NCI-H187 treated with DMSO at 0.1 percent for 48 hours (cell line): ENCODE results near the gene LRRK1.

Source experiments
- DNase-seq: peaks from one replicate; lab custom pipeline; 2025; lab: John Stamatoyannopoulos, UW

Gene LRRK1

DNA sequence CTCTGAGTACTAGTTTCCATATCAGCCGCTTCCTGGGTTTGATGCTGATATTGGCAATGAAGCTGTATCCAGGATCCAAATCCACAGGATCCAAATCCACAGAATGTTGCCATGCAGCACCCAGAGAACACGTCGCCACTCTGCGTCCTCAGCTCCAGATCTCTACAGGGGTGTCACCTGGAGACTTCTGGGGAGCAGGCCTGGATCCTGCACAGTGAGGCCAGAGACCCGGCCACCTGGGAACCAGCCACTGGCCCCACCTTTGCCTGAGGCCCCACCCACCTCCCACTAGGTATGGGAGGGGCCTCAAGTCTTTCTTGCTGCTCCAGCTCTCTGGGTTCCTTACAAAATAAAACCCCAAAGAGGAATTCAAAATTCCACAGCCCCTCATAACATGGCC, 123.9 kb downstream of the LRRK1 start:
- no peak for DNase-seq

DNA sequence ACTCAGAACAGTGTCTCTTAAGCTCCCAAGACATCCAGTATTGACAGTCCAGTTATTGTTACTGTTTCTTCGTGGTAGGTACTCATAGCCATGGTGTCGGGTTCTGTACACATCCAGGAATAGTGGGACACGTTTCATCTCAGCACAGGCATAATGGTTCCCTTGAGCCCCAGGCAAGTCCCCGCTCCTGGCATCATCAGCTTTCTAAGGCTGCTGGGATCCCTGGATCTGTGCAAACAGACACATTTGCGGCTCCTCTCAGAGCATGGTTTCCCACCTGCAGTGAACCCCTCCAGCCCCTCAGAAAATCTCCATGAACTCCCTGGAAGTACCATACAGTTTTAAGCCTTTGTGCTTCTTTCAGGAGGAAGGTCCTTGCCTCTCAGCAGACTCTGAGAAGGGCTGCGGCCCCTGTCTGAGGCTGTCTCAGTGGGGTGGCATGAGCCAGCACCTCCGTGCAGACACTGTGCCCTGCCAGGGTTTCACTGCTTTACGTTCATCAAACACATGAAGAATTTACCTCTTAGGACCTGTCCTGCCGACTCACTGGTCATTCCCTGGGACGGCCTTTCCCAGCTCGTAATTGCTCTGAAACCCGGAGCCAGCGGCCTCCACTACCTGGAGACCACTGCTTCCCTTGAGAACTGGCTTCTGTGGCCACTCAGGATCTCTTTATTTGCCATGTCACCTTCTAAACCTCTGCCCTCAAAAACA, 124.9 kb downstream of the LRRK1 start:
- no peak for DNase-seq

DNA sequence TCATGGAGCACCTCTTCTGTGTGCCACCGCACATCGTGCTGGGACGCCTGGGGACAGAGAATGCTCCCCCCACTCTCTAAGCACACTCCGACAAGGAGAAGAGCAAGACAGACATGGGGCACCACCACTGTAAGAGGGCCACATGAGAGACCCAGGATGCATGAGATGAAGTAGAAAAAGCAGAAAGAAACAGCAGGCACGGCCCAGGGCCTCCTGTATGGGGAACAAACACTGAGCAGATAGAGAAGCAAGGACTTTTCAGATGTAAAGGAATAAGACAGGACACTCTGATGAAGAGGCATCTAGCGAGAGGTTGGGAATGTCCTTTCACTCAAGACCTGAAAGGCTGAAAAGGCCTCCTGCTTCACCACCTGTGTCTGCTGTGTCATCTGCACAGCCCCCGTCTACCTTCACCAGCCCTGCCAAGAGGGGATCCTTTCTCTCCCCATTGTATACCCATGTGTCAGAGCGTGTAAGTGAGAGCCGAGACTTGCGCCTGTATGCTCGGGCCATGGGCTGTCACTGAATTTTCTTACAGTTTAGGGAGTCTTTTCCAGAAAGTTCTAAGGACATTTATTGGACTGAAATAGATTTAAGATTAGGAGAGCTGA, 125.6 kb downstream of the LRRK1 start:
- DNase-seq = no peak

DNA sequence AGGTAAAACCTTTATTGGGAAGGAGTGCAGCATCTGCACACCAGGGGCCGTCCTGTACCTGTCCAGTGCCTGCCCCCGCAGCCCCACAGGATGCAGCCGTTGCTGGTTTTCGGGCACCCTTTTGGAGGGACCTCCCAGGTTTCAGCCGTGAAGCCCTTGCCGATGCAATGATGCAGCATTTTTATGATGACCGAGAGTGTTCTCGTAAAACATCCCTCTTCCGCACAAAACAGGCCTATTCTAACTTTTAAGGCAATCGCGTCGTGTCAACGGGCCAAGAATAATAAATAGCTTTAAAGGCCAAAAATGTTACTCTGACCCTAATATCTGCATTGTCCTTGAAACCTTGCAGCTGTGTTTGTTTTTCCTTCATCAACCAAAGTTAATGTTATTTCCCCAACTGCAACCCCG, 126.1 kb downstream of the LRRK1 start:
- DNase-seq = no peak

- no peak for DNase-seq
Observed at GRCh38 chr15:101045835-101046691, 126.9 kb downstream of the LRRK1 start.

- no peak for DNase-seq
Observed at GRCh38 chr15:101046826-101047225, 127.7 kb downstream of the LRRK1 start.

DNA sequence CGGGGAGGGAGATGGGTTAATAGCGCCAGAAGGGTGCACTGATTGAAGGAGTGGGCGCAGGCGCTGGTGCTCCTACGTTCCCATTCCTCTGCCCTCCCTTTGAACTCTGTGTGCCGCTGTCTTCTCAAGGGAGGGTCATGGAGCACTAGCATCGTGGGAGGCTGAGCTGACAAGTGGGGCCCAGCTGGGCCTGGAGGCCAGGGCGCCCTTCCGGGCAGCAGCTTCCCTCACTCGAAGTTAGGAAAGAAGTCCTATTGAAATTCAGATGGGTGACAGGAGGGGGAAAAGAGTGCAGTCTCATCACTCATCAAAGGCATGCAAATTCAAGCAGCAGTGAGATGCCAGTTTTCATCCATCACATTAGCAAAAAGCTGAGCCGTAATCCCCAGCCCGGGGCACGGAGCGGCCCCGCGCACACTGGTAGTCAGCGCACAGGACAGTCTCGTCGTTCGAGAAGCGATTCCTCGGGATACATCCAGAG, 128.2 kb downstream of the LRRK1 start:
- no peak for DNase-seq

GRCh38 chr15:101048176-101048575, 129.0 kb downstream of the LRRK1 start:
- DNase-seq = no peak

DNA sequence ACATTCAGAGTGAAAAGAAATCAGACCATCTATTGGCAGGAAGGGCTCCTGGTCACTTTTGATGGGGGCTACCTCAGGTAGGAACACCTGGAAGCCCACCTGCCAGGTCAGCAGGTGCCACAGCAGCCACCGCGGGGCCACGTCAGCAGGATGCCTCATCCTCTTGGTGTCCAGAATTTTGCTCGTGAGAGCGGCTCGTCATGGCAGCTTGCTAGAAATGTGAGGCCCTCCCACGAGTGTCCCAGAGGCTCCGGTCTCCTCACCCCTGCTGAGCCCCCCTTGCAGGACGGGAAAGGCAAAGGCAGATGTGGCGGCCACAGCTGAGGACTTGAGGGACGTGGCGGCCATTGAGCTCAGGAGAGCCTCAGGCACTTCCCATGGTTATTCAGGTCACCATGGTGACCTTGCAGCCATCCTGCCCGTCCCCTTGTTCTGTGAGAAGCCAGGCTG, 129.4 kb downstream of the LRRK1 start:
- DNase-seq = no peak

DNA sequence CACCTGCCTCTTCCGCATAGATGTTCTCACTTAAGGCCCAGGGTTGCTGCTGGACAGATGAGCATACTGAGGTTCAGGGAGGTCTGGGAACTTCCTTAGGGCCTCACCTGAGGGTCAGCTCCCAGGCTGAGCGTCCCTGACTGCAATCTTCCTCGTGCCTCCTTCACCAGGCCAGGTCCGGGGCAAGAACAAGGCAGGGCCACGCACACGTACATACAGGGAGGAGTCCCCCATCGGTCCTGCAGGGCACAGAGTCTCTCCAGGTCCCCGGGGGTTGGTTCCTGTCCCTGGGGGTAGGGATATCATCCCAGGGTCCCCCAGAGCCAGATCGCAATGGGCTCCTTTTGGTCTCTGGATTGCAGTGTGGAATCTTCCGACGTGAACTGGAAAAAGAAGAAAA, 130.1 kb downstream of the LRRK1 start:
- DNase-seq = no peak

- no peak for DNase-seq
Observed at GRCh38 chr15:101049856-101050622, 130.9 kb downstream of the LRRK1 start.

GRCh38 chr15:101050623-101051290, 131.6 kb downstream of the LRRK1 start:
- DNase-seq = no peak

DNA sequence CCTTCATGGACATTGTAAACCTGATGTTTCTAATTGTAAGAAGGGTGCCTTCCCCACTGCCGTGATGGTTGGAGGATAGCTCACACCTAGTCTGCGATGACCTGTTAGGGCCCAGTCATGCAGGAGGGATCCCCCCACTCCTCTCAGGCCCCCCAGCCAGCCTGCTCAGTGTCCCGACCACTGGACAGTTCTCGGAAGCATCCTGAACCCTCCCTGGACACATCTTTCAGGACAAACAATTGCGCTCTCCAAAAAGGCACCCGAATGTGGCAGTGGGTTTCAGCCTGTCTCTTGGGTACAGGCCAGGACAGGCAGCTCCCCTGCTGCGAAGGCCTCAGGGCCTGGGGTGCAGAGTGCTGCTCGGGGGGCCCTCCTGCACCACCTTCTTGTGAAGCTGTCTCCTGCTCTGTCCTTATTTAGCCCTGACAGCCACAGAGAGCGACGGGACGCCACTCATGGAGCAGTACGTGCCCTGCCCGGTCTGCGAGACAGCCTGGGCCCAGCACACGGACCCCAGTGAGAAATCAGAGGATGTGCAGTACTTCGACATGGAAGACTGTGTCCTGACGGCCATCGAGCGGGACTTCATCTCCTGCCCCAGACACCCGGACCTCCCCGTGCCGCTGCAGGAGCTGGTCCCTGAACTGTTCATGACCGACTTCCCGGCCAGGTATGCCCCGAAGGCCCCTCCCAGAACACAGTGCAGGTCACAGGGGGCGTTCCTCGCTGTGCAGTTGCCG, 132.3 kb downstream of the LRRK1 start:
- DNase-seq = no peak

DNA sequence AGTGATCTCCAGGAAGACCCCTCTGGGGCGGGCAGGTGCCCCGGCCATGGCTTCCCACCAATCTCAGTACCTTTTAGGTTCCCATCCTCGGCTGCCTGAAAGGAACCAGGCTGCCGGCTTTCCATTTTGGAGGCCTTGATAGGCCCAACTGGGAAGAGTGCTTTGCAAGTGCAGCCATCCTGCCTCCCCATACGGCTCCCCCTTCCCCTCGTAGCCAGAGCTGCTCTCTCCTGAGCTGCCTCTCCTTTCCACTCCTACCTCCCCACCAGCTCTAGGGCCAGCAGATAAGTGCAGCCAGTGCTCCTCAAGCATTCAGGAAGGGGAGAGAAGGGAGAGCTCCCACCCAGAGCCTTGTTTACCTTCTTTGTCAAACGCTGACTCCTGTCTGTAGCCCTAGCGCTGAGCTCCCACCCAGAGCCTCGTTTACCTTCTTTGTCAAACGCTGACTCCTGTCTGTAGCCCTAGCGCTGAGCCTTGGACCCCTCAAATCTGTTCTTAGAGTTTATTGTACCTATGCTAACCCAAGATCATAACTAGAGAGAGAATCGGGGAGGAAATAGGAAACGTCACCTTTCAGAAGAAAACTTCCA, 133.0 kb downstream of the LRRK1 start:
- no peak for DNase-seq

- DNase-seq = no peak
Observed at GRCh38 chr15:101052681-101053121, 133.5 kb downstream of the LRRK1 start.

DNA sequence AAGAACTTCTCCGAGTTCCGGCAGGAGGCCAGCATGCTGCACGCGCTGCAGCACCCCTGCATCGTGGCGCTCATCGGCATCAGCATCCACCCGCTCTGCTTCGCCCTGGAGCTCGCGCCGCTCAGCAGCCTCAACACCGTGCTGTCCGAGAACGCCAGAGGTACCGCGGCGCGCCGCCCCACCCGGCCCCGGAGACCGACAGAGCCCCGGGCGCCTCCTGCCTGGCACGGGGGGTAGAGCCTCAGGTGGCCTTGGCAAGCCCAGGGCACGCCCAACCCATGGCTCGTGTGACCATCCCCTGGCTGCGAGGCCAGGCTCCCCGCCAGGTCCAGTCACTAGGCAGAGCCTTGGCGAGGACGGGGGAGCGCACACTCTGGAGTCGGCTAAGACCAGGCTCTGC, 134.1 kb downstream of the LRRK1 start:
- no peak for DNase-seq

DNA sequence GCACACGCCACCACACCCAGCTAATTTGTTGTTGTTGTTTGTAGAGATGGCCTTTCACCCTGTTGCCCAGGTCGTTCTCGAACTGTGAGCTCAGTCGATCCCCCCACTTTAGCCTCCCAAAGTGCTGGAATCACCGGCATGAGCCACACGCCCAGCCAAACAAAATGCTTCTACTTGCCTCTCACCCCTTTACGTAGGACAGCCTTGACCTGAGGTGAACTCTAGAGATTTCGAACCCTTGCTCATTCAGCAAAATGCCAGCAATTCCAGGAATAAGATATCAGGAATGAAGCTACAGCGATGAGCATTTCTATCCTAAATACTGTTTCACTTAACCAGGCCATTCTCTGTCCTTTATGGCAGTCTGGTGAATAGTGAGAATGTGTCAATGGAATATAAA, 135.0 kb downstream of the LRRK1 start:
- no peak for DNase-seq

GRCh38 chr15:101054991-101055390, 135.8 kb downstream of the LRRK1 start:
- no peak for DNase-seq

- DNase-seq = no peak
Observed at GRCh38 chr15:101055411-101055810, 136.3 kb downstream of the LRRK1 start.
